Osteoblast (primary cell): Measurements from ENCODE around the gene TJAP1. TPM values are rescaled to one million over a fixed set of nuclear protein-coding genes. Genes with fewer than 3 reads are reported as not detected.
A peak's percentile ranks its signal among the peaks of the same experiment; 100 is the strongest.
"Not testable (repeated sequence)": the region's sequence is repeated elsewhere in the genome, so short reads cannot be mapped to it uniquely, and the experiment has no call there.

ENCODE experiments used
- DNase-seq: peaks from one replicate; pipeline ENCODE4 v3.0.0; 2011; ENCODE audit warnings: low spot score, mixed read lengths; ENCODE audit not compliant: insufficient read length; ENCODE audit errors: missing footprints
- H2AFZ ChIP-seq: 2 replicates; pipeline ENCODE4 v1.6.0; 2011; ENCODE audit warnings: mild to moderate bottlenecking, low read length
- H3K27ac ChIP-seq: 2 replicates; pipeline ENCODE4 v1.5.1; 2011; ENCODE audit warnings: mild to moderate bottlenecking, low read depth, low read length, moderate library complexity
- H3K27me3 ChIP-seq: 2 replicates; pipeline ENCODE4 v1.6.0; 2012; ENCODE audit warnings: mild to moderate bottlenecking, control low read depth, inconsistent platforms, low read length, moderate library complexity; ENCODE audit not compliant: insufficient read depth
- H3K36me3 ChIP-seq: 2 replicates; pipeline ENCODE4 v1.5.1; 2011; ENCODE audit warnings: mild to moderate bottlenecking, low read length, control low read depth, moderate library complexity; ENCODE audit not compliant: insufficient read depth
- H3K4me1 ChIP-seq: 2 replicates; pipeline ENCODE4 v1.5.1; 2011; ENCODE audit warnings: mild to moderate bottlenecking, low read length, control low read depth, moderate library complexity; ENCODE audit not compliant: insufficient read depth
- H3K4me2 ChIP-seq: 2 replicates; pipeline ENCODE4 v1.6.0; 2011; ENCODE audit warnings: mild to moderate bottlenecking, low read length; ENCODE audit not compliant: insufficient read depth
- H3K4me3 ChIP-seq: fragments of 200-600 bp; sonication (generic); 3 replicates; pipeline ENCODE4 v1.5.1; 2012; ENCODE audit warnings: mild to moderate bottlenecking, low read length, inconsistent platforms; ENCODE audit not compliant: insufficient read depth
- H3K79me2 ChIP-seq: 2 replicates; pipeline ENCODE4 v1.6.0; 2012; ENCODE audit warnings: mild to moderate bottlenecking, low read length, control low read depth, inconsistent platforms; ENCODE audit not compliant: insufficient read depth
- H3K9me3 ChIP-seq: 2 replicates; pipeline ENCODE4 v1.5.1; 2011; ENCODE audit warnings: low read depth, low read length, control low read depth
- H4K20me1 ChIP-seq: 2 replicates; pipeline ENCODE4 v1.6.0; 2012; ENCODE audit warnings: mild to moderate bottlenecking, low read length, control low read depth; ENCODE audit not compliant: insufficient read depth
- CTCF ChIP-seq: IDR thresholded peaks from 2 replicates; pipeline ENCODE4 v1.5.1; 2011; ENCODE audit warnings: mild to moderate bottlenecking, low read depth, low read length, moderate library complexity; ENCODE audit errors: extremely low read depth
- total RNA-seq: library from RNA; depleted of rRNA; stranded (reverse); fragments of >200 nt; gene quantifications from 2 replicates; pipeline ENCODE4 v1.2.3, GENCODE V29; 2012

TJAP1 gene
- total RNA-seq, 1 donor = 14.5 TPM

DNA sequence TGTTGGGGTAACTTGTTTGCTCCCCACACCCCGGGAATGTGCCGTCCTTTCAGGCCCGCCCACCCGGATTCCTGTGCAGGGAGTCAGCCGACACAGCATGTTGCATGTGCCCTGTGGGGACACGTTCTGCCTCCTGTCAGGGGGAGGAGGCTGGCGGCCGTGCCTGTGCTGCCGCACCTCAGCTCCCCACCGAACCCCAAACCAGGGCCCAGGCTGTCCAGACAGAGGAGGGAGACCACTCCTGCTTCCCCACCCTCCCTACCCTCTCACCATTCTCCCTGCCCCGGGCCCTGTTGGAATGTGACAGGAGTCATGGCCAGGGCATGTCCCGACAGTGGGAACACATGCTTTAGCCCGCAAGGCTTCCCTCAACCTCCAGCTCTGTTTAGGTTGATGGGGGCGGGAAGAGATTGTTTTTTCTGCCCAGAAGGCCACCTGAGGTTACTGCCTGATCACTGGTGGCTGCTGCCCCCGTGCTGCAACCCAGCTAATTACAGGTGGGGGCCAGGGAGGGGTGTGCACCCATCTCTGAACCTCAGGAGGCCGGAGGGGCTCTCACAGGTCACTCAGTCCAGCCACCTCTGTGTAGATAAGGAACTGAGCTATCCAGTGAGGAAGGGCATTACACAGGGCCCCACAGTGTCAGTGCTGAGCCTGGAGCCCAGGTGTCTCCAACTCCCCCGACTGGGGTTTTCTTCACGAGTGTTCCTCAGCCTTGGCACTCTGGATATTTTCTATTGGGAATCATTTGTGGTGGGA lies 19.2 kb downstream of the TJAP1 start:
- DNase-seq = peak; percentile 97
- Histone ChIP-seq H3K4me3 (no peak overlapping the region), H3K4me1 (peaks cover 55% of the 10 kb centered on the region), H3K9me3 (no peaks in the 10 kb centered on the region), H3K4me2 (peak overlapping the region; percentile 56), H3K36me3 (peaks cover 33% of the 10 kb centered on the region), H2AFZ (no peak overlapping the region), H3K27me3 (no peaks in the 10 kb centered on the region), H4K20me1 (peaks cover 37% of the 10 kb centered on the region), H3K79me2 (peaks cover 41% of the 10 kb centered on the region), H3K27ac (peak overlapping the region; percentile 49)
- peak; percentile 67 for TF ChIP-seq CTCF

- TF ChIP-seq CTCF = no peak
- H3K4me3 ChIP-seq = no peak overlapping the region
- H2AFZ ChIP-seq = no peak overlapping the region
- H3K27ac ChIP-seq = peak overlapping the region; percentile 49
- peaks cover 36% of the 10 kb centered on the region for H3K36me3 ChIP-seq
- H3K79me2 ChIP-seq = peaks cover 41% of the 10 kb centered on the region
- peak overlapping the region; percentile 56 for H3K4me2 ChIP-seq
- peaks cover 49% of the 10 kb centered on the region for H3K4me1 ChIP-seq
- no peaks in the 10 kb centered on the region for H3K9me3 ChIP-seq
- peaks cover 33% of the 10 kb centered on the region for H4K20me1 ChIP-seq
- no peaks in the 10 kb centered on the region for H3K27me3 ChIP-seq
- DNase-seq = peak; percentile 80
These were observed 19.7 kb downstream of the TJAP1 start for GRCh38 chr6:43497129-43497396.

- Histone ChIP-seq H3K9me3 (no peaks in the 10 kb centered on the region), H3K27me3 (no peaks in the 10 kb centered on the region), H3K79me2 (peaks cover 41% of the 10 kb centered on the region), H3K36me3 (peaks cover 42% of the 10 kb centered on the region), H3K27ac (no peak overlapping the region), H3K4me2 (no peak overlapping the region), H3K4me3 (no peak overlapping the region), H4K20me1 (peaks cover 28% of the 10 kb centered on the region), H2AFZ (no peak overlapping the region), H3K4me1 (peaks cover 43% of the 10 kb centered on the region)
- TF ChIP-seq CTCF = no peak
- no peak for DNase-seq
These were observed 20.3 kb downstream of the TJAP1 start for GRCh38 chr6:43497689-43498088.

- H3K4me2 ChIP-seq, DNase-seq, H3K9me3 ChIP-seq, H2AFZ ChIP-seq, H3K27me3 ChIP-seq, H3K27ac ChIP-seq, H3K4me3 ChIP-seq: not testable (repeated sequence)
- peaks cover 37% of the 10 kb centered on the region for H3K79me2 ChIP-seq
- peaks cover 37% of the 10 kb centered on the region for H3K4me1 ChIP-seq
- H4K20me1 ChIP-seq = peaks cover 22% of the 10 kb centered on the region
- peaks cover 48% of the 10 kb centered on the region for H3K36me3 ChIP-seq
These were observed 20.9 kb downstream of the TJAP1 start for GRCh38 chr6:43498291-43498690.
